CD8-positive, alpha-beta memory T cell (primary cell): ENCODE data around the gene SERPINB5. TPM values are rescaled to one million over a fixed set of nuclear protein-coding genes. Genes with fewer than 3 reads are reported as not detected.

Experiments
- CTCF ChIA-PET: fragments of 350-600 bp; sonication (Branson Sonifier 250); formaldehyde crosslinking; loops from one replicate; lab custom pipeline; 2021; ENCODE audit warnings: antibody characterized with exemption; lab: Charles Lee
- POLR2A ChIA-PET: fragments of 350-600 bp; sonication (Branson Sonifier 250); formaldehyde crosslinking; loops from one replicate; lab custom pipeline; 2021; ENCODE audit warnings: antibody characterized with exemption; lab: Charles Lee
- DNase-seq, 5 donors: peaks; one replicate each; pipeline versions ENCODE4 v3.0.0 to v3.0.0-alpha.2; 2020 to 2022; ENCODE audit warnings: mixed read lengths in 1 of 5
- H3K27ac ChIP-seq: one replicate; pipeline ENCODE4 v1.7.0; 2013; ENCODE audit warnings: low read depth, mild to moderate bottlenecking, low read length, moderate library complexity
- H3K27me3 ChIP-seq: 2 replicates; pipeline ENCODE4 v1.7.0; 2013; ENCODE audit warnings: low read length, mild to moderate bottlenecking; ENCODE audit not compliant: insufficient read depth, poor library complexity, severe bottlenecking
- H3K36me3 ChIP-seq: 2 replicates; pipeline ENCODE4 v1.7.0; 2013; ENCODE audit warnings: mild to moderate bottlenecking, low read length, moderate library complexity; ENCODE audit not compliant: insufficient read depth
- H3K4me1 ChIP-seq: 2 replicates; pipeline ENCODE4 v1.7.0; 2013; ENCODE audit warnings: mild to moderate bottlenecking, low read length, moderate library complexity; ENCODE audit not compliant: insufficient read depth
- H3K4me3 ChIP-seq: 2 replicates; pipeline ENCODE4 v1.7.0; 2013; ENCODE audit warnings: mild to moderate bottlenecking, low read length
- H3K9me3 ChIP-seq: 2 replicates; pipeline ENCODE4 v1.7.0; 2013; ENCODE audit warnings: mild to moderate bottlenecking, low read length
- H3K27ac Mint-ChIP-seq, 8 donors: one replicate each; pipeline ENCODE4 v1.8.0; 2020 to 2021; ENCODE audit warnings: mixed read lengths in 8 of 8, mild to moderate bottlenecking in 6 of 8, inconsistent platforms in 3 of 8, moderate library complexity in 3 of 8
- H3K27me3 Mint-ChIP-seq, 2 donors: one replicate each; pipeline ENCODE4 v1.8.0; 2020 to 2021; ENCODE audit warnings: mixed read lengths in 2 of 2, mild to moderate bottlenecking in 1 of 2, moderate library complexity in 1 of 2
- H3K36me3 Mint-ChIP-seq, 3 donors: one replicate each; pipeline ENCODE4 v1.8.0; 2020 to 2021; ENCODE audit warnings: mixed read lengths in 3 of 3, inconsistent platforms in 1 of 3, mild to moderate bottlenecking in 1 of 3
- H3K4me1 Mint-ChIP-seq, 3 donors: one replicate each; pipeline ENCODE4 v1.8.0; 2020 to 2021; ENCODE audit warnings: mixed read lengths in 3 of 3, inconsistent platforms in 1 of 3, mild to moderate bottlenecking in 1 of 3
- H3K4me3 Mint-ChIP-seq, 7 donors: one replicate each; pipeline ENCODE4 v1.8.0; 2020 to 2021; ENCODE audit warnings: mixed read lengths in 7 of 7, mild to moderate bottlenecking in 6 of 7, moderate library complexity in 4 of 7, inconsistent platforms in 2 of 7
- H3K9me3 Mint-ChIP-seq, 5 donors: one replicate each; pipeline ENCODE4 v1.8.0; 2020 to 2022; ENCODE audit warnings: mixed read lengths in 5 of 5, mild to moderate bottlenecking in 3 of 5, moderate library complexity in 2 of 5, inconsistent platforms in 1 of 5
- polyA plus RNA-seq: library from polyadenylated mRNA; unstranded; fragments of 300-500 nt; fragmentation: Illumina TruSeq; gene quantifications from one replicate; pipeline ENCODE4 v1.2.3, GENCODE V29; 2021
- total RNA-seq, 2 experiments: library from RNA; stranded (reverse); gene quantifications; one replicate each; pipeline ENCODE4 v1.2.3, GENCODE V29; 2021

Gene SERPINB5
- total and polyA plus RNA-seq, 3 experiments from 2014 or later: not detected

DNA sequence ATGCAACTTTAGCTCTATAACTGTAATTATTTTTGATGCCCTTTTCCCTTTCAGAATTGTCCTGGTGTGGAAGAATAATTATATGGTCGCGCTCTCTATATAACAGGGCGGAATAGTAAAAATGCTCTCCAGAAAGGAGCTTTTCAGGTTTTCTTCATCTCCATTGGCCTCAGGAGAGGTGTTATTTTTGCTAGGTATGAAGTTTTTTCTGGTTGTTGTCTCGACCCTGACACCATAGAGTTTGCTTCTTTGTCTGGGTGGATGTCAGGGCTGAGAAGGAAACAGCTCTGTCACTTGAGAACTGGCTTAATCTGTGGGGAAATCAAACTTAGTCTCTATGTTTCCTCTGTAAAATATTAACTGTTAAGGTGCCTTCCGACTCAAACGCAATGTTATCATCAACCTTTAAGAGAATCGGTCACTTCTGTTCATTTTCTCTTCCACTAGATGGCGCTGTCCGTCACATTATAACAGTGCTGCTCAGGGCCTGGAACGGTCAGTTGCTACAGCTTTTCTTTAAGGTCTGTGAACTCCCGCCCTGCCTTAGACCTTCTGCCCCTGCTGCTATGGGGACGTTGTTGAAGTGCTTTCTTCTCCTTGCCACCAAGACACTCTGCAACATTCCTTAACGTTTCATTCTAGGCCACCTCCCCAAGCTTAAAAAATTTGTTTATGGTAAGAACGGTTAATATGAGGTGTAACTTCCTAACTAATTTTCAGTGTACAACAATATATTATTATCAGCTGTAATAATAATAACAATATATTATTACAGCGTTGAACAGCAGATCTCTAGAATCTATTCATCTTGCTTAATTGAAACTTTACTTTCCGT, 41.6 kb downstream of the SERPINB5 start:
- ChIA-PET POLR2A (no interaction called here), CTCF (interaction anchor here (0.7 to 2.5 kb wide), 14 partner anchors 8 to 476 kb away, joined by 3 to 22 read pairs (median 3); no protein-coding TSS in a partner anchor)
- H3K9me3 ChIP-seq: no peaks in the 10 kb centered on the region
- H3K4me3 ChIP-seq: no peak overlapping the region
- no peaks in the 10 kb centered on the region for H3K36me3 Mint-ChIP-seq
- DNase-seq: peak; percentile 4 to 67 (median 34)
- H3K27ac ChIP-seq: no peak overlapping the region
- no peaks in the 10 kb centered on the region for H3K9me3 Mint-ChIP-seq
- peaks cover 0 to 25% of the 10 kb centered on the region in 2 donors for H3K27me3 Mint-ChIP-seq
- no peaks in the 10 kb centered on the region for H3K4me1 ChIP-seq
- no peak overlapping the region for H3K4me3 Mint-ChIP-seq
- no peak overlapping the region for H3K27ac Mint-ChIP-seq
- H3K4me1 Mint-ChIP-seq: peaks cover 0 to 5% (median 0%) of the 10 kb centered on the region in 3 donors
- H3K36me3 ChIP-seq: no peaks in the 10 kb centered on the region
- peaks cover 3% of the 10 kb centered on the region for H3K27me3 ChIP-seq

GRCh38 chr18:63520053-63520685, 43.4 kb downstream of the SERPINB5 start:
- ChIA-PET CTCF (interaction anchor here (0.8 to 2.5 kb wide), 3 partner anchors 7 to 416 kb away, joined by 3 to 22 read pairs (median 11); no protein-coding TSS in a partner anchor), POLR2A (no interaction called here)
- H3K36me3 Mint-ChIP-seq: no peaks in the 10 kb centered on the region
- Histone ChIP-seq H3K4me1 (no peaks in the 10 kb centered on the region), H3K27ac (no peak overlapping the region), H3K4me3 (no peak overlapping the region), H3K9me3 (no peaks in the 10 kb centered on the region), H3K36me3 (no peaks in the 10 kb centered on the region), H3K27me3 (peaks cover 3% of the 10 kb centered on the region)
- no peaks in the 10 kb centered on the region for H3K9me3 Mint-ChIP-seq
- H3K4me1 Mint-ChIP-seq: peaks cover 0 to 5% (median 0%) of the 10 kb centered on the region in 3 donors
- no peak overlapping the region for H3K27ac Mint-ChIP-seq
- DNase-seq: no peak
- peaks cover 0 to 22% of the 10 kb centered on the region in 2 donors for H3K27me3 Mint-ChIP-seq
- H3K4me3 Mint-ChIP-seq: no peak overlapping the region

- ChIA-PET POLR2A (no interaction called here), CTCF (no interaction called here)
- Histone ChIP-seq H3K27me3 (no peaks in the 10 kb centered on the region), H3K27ac (no peak overlapping the region), H3K4me3 (no peak overlapping the region), H3K9me3 (no peaks in the 10 kb centered on the region), H3K36me3 (no peaks in the 10 kb centered on the region), H3K4me1 (no peaks in the 10 kb centered on the region)
- peaks cover 0 to 6% (median 0%) of the 10 kb centered on the region in 5 donors for H3K9me3 Mint-ChIP-seq
- no peak overlapping the region for H3K27ac Mint-ChIP-seq
- no peaks in the 10 kb centered on the region for H3K4me1 Mint-ChIP-seq
- no peak overlapping the region for H3K4me3 Mint-ChIP-seq
- no peak for DNase-seq
- peaks cover 0 to 15% of the 10 kb centered on the region in 2 donors for H3K27me3 Mint-ChIP-seq
- H3K36me3 Mint-ChIP-seq: no peaks in the 10 kb centered on the region
Measured at GRCh38 chr18:63523660-63524059, 46.9 kb downstream of the SERPINB5 start.

DNA sequence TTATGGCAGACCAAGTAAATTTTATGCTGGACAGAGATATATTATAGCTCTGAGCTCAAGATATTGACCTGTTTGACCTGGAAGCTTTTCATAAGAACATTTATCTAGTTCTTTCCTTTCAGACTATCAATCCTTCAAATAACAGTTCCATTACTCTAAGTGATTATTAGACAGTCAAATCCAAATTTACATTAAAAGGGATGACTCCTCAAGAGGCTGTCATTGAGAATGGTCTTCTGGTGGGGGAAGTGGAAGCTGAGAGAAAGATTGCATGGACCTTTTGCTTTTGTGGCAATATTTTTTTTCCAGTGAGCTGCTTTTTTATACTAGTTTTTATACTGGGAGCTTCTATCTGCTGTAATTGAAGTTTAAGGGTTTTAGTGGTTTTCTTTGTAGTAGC, 50.5 kb downstream of the SERPINB5 start:
- Mint-ChIP-seq H3K4me3 (no peak overlapping the region), H3K27me3 (peaks cover 6 to 24% of the 10 kb centered on the region in 2 donors), H3K9me3 (peaks cover 0 to 6% (median 0%) of the 10 kb centered on the region in 5 donors), H3K27ac (no peak overlapping the region), H3K4me1 (no peaks in the 10 kb centered on the region), H3K36me3 (no peaks in the 10 kb centered on the region)
- Histone ChIP-seq H3K4me3 (no peak overlapping the region), H3K36me3 (no peaks in the 10 kb centered on the region), H3K9me3 (no peaks in the 10 kb centered on the region), H3K27ac (no peak overlapping the region), H3K4me1 (no peaks in the 10 kb centered on the region), H3K27me3 (no peaks in the 10 kb centered on the region)
- ChIA-PET POLR2A (no interaction called here), CTCF (interaction anchor here (1.0 to 2.0 kb wide), 2 partner anchors 9 to 16 kb away, joined by 4 to 11 read pairs; no protein-coding TSS in a partner anchor)
- DNase-seq: no peak

GRCh38 chr18:63528863-63529492, 52.2 kb downstream of the SERPINB5 start:
- H3K27ac Mint-ChIP-seq: no peak overlapping the region
- no peaks in the 10 kb centered on the region for H3K36me3 ChIP-seq
- H3K4me1 Mint-ChIP-seq: no peaks in the 10 kb centered on the region
- no peak for DNase-seq
- H3K9me3 ChIP-seq: no peaks in the 10 kb centered on the region
- no peak overlapping the region for H3K4me3 ChIP-seq
- no peak overlapping the region for H3K4me3 Mint-ChIP-seq
- H3K27ac ChIP-seq: no peak overlapping the region
- ChIA-PET CTCF (interaction anchor here (1.6 kb wide), 1 partner anchor 11 kb away, joined by 8 read pairs; no protein-coding TSS in a partner anchor), POLR2A (no interaction called here)
- H3K4me1 ChIP-seq: no peaks in the 10 kb centered on the region
- H3K27me3 ChIP-seq: no peaks in the 10 kb centered on the region
- H3K27me3 Mint-ChIP-seq: peaks cover 6 to 28% of the 10 kb centered on the region in 2 donors
- H3K36me3 Mint-ChIP-seq: no peaks in the 10 kb centered on the region
- peaks cover 0 to 6% (median 0%) of the 10 kb centered on the region in 5 donors for H3K9me3 Mint-ChIP-seq

DNA sequence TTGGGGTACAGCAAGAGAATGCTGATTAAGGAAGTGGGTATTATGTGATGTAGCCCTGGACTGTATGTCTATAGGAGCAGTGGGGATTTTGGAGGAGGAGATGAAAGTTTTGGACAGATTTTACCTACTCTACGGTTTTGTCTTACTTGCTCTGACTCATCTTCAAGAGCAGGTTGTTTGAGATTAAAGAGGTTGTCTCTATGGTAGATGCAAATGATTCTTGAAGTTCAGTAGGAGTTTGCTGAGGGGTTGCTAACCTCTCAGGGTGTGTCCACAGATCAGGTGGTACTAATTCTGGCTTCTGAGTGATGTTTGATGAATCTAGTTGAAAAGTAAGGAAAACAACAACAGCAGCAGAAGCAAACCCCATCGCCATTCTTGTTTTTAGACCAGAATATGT, 55.7 kb downstream of the SERPINB5 start:
- no peaks in the 10 kb centered on the region for H3K9me3 ChIP-seq
- H3K4me1 ChIP-seq: no peaks in the 10 kb centered on the region
- ChIA-PET POLR2A (no interaction called here), CTCF (no interaction called here)
- Mint-ChIP-seq H3K4me3 (no peak overlapping the region), H3K27me3 (peaks cover 9 to 45% of the 10 kb centered on the region in 2 donors), H3K27ac (no peak overlapping the region), H3K4me1 (no peaks in the 10 kb centered on the region), H3K36me3 (no peaks in the 10 kb centered on the region), H3K9me3 (peaks cover 0 to 3% (median 0%) of the 10 kb centered on the region in 5 donors)
- no peaks in the 10 kb centered on the region for H3K27me3 ChIP-seq
- H3K36me3 ChIP-seq: no peaks in the 10 kb centered on the region
- no peak overlapping the region for H3K27ac ChIP-seq
- no peak overlapping the region for H3K4me3 ChIP-seq
- no peak for DNase-seq

- Histone ChIP-seq H3K36me3 (no peaks in the 10 kb centered on the region), H3K4me1 (no peaks in the 10 kb centered on the region), H3K27ac (no peak overlapping the region), H3K27me3 (no peaks in the 10 kb centered on the region), H3K9me3 (no peaks in the 10 kb centered on the region), H3K4me3 (no peak overlapping the region)
- Mint-ChIP-seq H3K4me3 (no peak overlapping the region), H3K27me3 (peaks cover 9 to 52% of the 10 kb centered on the region in 2 donors), H3K9me3 (no peaks in the 10 kb centered on the region), H3K27ac (no peak overlapping the region), H3K36me3 (no peaks in the 10 kb centered on the region), H3K4me1 (no peaks in the 10 kb centered on the region)
- POLR2A ChIA-PET: no interaction called here
- CTCF ChIA-PET: interaction anchor here (0.9 kb wide), 1 partner anchor 16 kb away, joined by 3 read pairs; no protein-coding TSS in a partner anchor
- no peak for DNase-seq
Measured at GRCh38 chr18:63534615-63535014, 57.9 kb downstream of the SERPINB5 start.
